Stimulated activated naive CD4-positive, alpha-beta T cell (primary cell): ENCODE results near the gene CPLX3.

Source experiments
- DNase-seq, 6 experiments: peaks; one replicate each; lab custom pipeline; 2025; lab: John Stamatoyannopoulos, UW

Gene CPLX3

DNA sequence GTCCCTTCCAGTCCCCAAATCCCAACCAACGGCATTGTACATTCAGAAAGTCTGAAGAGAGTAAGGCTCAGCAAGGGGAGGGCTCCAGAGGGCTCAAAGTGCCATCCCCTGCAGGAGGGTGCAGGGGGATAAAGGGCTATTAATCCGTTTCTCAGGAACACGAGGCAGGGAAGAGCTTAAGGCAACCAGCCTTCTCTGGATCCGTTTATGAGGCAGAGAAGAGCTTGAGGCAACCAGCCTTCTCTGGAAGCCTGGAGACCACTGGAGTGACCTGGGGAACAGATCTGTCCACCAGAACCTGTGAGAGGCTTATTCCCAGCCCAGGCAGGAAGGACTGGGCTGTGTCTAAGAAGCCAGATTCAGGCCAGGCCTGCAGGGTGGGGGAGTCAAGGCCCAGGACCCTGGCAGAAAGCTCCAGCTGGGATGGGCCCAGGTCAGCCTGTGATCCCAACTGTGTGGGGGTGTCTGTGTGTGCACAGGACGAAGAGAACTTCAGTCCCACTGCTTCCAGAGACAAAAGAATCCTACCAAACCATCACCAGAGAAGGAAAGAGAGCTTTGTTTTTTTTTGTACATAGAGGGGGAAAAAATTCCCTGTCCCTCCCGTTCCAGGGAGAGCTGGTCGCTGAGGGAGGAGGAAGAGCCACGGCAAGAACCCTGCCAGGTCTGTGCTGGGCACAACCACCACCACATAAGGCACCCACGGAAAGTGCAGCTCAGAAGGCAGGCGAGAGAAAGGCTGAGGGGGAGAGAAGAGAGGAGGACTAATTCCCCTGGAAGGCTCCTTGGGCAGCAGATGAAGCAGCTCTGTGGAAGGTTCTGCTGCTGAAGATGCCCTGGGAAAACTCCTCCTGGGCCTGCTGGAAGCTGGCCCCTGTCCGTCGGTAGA, 18.1 kb downstream of the CPLX3 start:
- no peak for DNase-seq

DNA sequence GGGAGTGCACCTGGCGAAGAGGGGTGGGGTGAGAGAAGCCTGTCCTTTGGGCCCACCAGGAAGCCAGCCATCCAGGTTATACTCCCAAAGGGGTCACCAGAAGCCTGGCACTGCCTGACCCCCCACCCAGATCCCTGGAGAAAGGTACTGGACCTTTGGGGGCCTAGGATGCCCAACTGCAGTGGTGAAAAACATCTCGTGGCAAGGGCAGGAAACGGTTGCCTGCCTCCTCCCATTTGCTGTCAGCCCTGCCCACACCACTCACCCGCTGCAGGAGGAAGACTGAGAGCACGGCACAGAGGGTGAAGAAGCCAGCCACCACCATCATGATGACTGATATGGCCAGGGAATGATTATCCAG, 18.8 kb downstream of the CPLX3 start:
- DNase-seq = peak; percentile 8 to 56 (median 30)

DNA sequence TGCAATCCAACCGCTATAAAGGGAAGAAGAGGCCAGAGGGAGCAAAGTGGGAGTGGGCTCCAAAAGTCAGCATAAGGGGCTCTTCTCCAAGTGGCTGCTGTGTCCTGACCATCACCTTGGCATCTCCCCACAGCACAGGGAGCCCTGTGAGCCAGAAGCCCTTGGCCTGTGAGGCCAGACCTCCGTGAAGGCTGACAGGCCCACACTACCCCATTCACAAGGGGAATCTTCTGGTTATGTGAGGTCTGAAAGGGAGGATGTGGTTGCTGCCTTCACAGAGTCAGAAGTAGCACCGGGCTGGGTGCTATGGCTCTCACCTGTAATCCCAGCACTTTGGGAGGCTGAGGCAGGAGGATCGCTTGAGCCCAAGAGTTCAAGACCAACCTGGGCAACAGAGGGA, 19.2 kb downstream of the CPLX3 start:
- DNase-seq = peak in 1 of 6 experiments; percentile 49

DNA sequence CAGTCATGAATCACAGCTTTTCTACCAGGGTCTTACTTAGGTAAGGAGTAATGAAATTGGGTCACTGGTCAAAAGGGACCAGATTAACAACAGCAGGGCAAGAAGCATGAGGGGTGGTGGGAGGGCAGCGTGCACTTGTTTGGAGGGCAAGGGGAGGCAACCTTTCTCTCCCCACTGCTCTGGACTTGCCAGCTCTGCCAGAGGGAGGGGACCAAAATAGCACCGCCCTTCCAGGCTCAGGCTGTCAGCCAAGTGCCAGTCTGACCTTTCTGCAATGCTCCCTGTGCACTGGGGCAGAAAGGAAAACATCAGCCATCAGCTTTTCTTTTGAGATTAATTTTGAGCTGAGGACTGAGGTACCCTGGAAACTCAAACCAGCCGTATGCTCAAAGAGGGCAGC, 21.0 kb downstream of the CPLX3 start:
- DNase-seq = no peak

- no peak for DNase-seq
Measured at GRCh38 chr15:74850393-74850792, 24.0 kb downstream of the CPLX3 start.

DNA sequence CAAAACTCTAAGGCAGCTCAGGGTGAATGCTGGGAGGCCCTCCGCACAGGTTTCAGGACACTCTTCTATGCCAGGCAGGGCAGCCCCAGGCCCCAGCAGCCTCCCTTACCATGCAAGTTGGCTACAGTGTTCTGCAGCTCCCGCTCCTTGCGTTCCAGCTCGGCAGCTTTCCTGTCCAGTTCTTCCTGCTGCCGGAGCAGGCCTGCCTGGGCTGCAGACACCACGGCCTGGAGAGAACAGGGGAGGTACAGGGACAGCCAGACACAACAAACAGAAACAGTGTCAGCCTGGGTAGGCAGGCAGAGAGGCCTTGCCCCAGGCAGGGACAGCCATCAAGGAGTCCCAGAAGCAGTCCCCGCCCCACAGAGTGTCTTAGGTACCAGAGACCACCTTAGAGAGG, 25.5 kb downstream of the CPLX3 start:
- DNase-seq = no peak

DNA sequence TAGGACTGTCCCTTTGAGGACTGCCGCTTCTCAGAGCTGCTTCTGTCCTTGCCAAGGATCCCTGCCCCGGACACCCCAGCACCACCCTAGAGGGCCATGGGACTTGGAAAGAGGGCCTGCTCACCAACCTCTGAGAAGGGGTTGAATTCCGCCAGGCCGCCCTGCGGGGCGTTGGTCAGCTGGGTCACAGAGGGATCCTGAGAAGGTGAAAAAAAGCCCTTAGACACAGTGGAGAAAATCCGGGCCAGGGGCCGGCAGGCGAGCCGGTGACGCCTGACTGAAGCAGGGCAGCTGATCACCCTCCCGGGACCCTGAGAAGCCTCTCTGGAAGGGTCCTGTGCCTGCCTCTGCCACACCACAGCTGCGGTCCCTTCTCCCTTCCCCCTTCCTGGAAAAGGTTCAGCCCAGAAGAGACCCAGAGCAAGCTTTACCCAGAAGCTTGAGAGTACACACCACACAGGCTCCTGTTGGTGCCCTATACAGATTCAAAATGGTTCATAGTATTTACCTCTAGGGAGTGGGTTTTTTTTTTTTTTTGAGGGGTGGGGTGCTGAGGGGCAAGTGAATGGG, 28.1 kb downstream of the CPLX3 start:
- DNase-seq = no peak

GRCh38 chr15:74855857-74856256, 29.4 kb downstream of the CPLX3 start:
- DNase-seq = no peak

GRCh38 chr15:74856537-74856936, 30.1 kb downstream of the CPLX3 start:
- no peak for DNase-seq

GRCh38 chr15:74857082-74857655, 30.7 kb downstream of the CPLX3 start:
- no peak for DNase-seq

DNA sequence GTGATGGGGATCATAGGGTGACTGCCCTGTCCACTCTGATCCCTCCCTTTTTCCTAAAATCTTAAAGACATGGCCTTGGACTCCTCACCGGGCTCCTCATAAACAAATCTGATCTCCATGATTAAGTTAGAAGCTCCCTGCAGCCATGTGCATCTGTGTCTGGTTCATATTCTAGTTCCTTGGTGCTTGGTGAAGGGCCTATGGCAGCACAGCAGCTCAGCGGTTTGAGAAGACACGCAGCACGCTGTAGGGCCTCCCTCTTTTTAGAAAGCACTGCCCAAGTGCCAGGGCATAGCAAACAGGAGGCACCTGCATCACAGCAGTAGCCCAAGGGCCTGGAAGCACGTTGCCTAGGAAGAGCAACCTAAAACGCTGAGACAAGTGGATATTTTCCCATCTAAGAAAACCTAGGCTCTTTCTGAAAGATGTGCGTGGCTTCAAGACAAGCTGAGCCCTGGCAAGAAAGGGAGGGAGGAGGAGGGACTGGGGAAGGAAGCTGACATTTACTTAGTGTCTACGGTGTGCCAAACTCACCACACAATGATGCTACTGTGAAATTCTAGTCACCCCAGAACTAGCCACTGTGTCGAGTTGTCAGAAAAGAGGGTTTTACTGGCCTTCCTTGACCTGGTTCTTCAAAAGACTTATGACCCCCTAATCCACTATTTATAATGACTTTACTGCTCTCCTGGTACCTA, 31.4 kb downstream of the CPLX3 start:
- DNase-seq = no peak

GRCh38 chr15:74858369-74858740, 31.9 kb downstream of the CPLX3 start:
- DNase-seq = no peak

GRCh38 chr15:74863239-74864056, 37.0 kb downstream of the CPLX3 start:
- DNase-seq = peak in 1 of 6 experiments; percentile 19

- DNase-seq = no peak
Measured at GRCh38 chr15:74864296-74864695, 37.9 kb downstream of the CPLX3 start.

GRCh38 chr15:74865316-74865715, 38.9 kb downstream of the CPLX3 start:
- no peak for DNase-seq

GRCh38 chr15:74866090-74866489, 39.7 kb downstream of the CPLX3 start:
- no peak for DNase-seq

DNA sequence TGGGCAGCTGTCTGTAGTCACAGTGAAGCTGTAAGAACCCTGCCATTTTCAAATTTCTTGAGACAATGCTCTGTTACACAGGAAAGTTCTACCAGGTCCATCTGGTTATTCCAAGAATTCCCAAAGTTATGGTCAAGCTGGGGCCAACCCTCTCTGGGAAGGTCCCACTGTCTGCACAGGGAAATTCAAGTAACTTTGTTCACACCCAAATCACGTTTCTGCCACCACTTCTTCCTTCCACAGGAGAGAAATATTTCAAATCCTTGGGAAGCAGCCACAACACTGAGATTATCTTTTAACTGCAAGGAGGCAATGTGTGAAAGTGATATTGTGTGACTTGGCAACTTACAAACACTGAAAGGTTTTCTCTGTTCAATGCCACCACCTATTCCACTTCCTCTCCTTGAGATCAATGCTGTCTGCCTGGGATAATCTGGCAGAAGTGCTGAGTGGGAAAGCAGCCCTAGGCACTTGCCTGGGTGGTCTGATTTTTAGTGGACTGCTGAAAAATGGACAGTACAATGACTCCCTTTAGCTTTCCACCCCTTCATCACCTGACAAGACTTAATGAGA, 41.1 kb downstream of the CPLX3 start:
- no peak for DNase-seq

GRCh38 chr15:74868059-74868458, 41.6 kb downstream of the CPLX3 start:
- DNase-seq = no peak

- DNase-seq = no peak
Measured at GRCh38 chr15:74869372-74869725, 42.9 kb downstream of the CPLX3 start.

- DNase-seq = no peak
Measured at GRCh38 chr15:74869726-74870407, 43.4 kb downstream of the CPLX3 start.
